Esophagus mucosa (tissue), 1 donor: ENCODE measurements around the gene SPATA18. TPM values are rescaled to one million over a fixed set of nuclear protein-coding genes. Genes with fewer than 3 reads are reported as not detected.
"Not testable (repeated sequence)": the region's sequence is repeated elsewhere in the genome, so short reads cannot be mapped to it uniquely, and the experiment has no call there.

Experiments
- ATAC-seq: fragments of 200-7000 bp; cut with Tn5 transposase; one replicate; pipeline ENCODE4 v1.9.1; 2020
- total RNA-seq: library from RNA; stranded (reverse); gene quantifications from one replicate; pipeline ENCODE4 v1.2.4, GENCODE V29; 2023
- donor health status: DM: yes; HTN: yes; CAD: no.

The SPATA18 gene
- total RNA-seq, 1 donor from 2014 or later, result 11.9 TPM

GRCh38 chr4:52051615-52052474, 741 bp downstream of the SPATA18 start:
- ATAC-seq, result peak; percentile 96

- no peak for ATAC-seq
These were observed 1.3 kb downstream of the SPATA18 start for GRCh38 chr4:52052475-52052780.

GRCh38 chr4:52054254-52054653, 3.1 kb downstream of the SPATA18 start:
- no peak for ATAC-seq

GRCh38 chr4:52057196-52057595, 6.1 kb downstream of the SPATA18 start:
- ATAC-seq, result no peak

GRCh38 chr4:52058275-52058674, 7.2 kb downstream of the SPATA18 start:
- no peak for ATAC-seq

- peak; percentile 95 for ATAC-seq
These were observed 8.3 kb downstream of the SPATA18 start for GRCh38 chr4:52059372-52059771.

GRCh38 chr4:52069571-52069970, 18.5 kb downstream of the SPATA18 start:
- no peak for ATAC-seq

- no peak for ATAC-seq
These were observed 20.9 kb downstream of the SPATA18 start for GRCh38 chr4:52071791-52072546.

GRCh38 chr4:52076731-52077130, 25.6 kb downstream of the SPATA18 start:
- ATAC-seq, result no peak

GRCh38 chr4:52079659-52080058, 28.6 kb downstream of the SPATA18 start:
- no peak for ATAC-seq

GRCh38 chr4:52081216-52081615, 30.1 kb downstream of the SPATA18 start:
- ATAC-seq, result no peak

GRCh38 chr4:52086425-52086824, 35.3 kb downstream of the SPATA18 start:
- ATAC-seq, result not testable (repeated sequence)

GRCh38 chr4:52091801-52092200, 40.7 kb downstream of the SPATA18 start:
- no peak for ATAC-seq

GRCh38 chr4:52093466-52093865, 42.4 kb downstream of the SPATA18 start:
- ATAC-seq, result no peak

GRCh38 chr4:52094376-52095145, 43.5 kb downstream of the SPATA18 start:
- no peak for ATAC-seq

- no peak for ATAC-seq
These were observed 44.3 kb downstream of the SPATA18 start for GRCh38 chr4:52095374-52095773.

- ATAC-seq, result peak; percentile 55
These were observed 44.9 kb downstream of the SPATA18 start for GRCh38 chr4:52096048-52096447.

- no peak for ATAC-seq
These were observed 47.5 kb downstream of the SPATA18 start for GRCh38 chr4:52098618-52099017.

- no peak for ATAC-seq
These were observed 48.9 kb downstream of the SPATA18 start for GRCh38 chr4:52099860-52100461.

GRCh38 chr4:52102587-52102986, 51.5 kb downstream of the SPATA18 start:
- peak; percentile 93 for ATAC-seq

- ATAC-seq, result no peak
These were observed 52.2 kb downstream of the SPATA18 start for GRCh38 chr4:52103319-52103718.

- ATAC-seq, result no peak
These were observed 54.2 kb downstream of the SPATA18 start for GRCh38 chr4:52105276-52105675.

GRCh38 chr4:52106191-52106590, 55.1 kb downstream of the SPATA18 start:
- ATAC-seq, result no peak
